GM19324 (cell line): ENCODE measurements around the gene RDX.
"Not testable (repeated sequence)": the region's sequence is repeated elsewhere in the genome, so short reads cannot be mapped to it uniquely, and the experiment has no call there.

Source experiments
- ATAC-seq: cut with Tn5 transposase; IDR thresholded peaks from one replicate; pipeline ENCODE4 v1.9.1; 2021; ENCODE audit warnings: mild to moderate bottlenecking, moderate library complexity; ENCODE audit not compliant: unreplicated experiment, low FRiP score

Gene RDX

DNA sequence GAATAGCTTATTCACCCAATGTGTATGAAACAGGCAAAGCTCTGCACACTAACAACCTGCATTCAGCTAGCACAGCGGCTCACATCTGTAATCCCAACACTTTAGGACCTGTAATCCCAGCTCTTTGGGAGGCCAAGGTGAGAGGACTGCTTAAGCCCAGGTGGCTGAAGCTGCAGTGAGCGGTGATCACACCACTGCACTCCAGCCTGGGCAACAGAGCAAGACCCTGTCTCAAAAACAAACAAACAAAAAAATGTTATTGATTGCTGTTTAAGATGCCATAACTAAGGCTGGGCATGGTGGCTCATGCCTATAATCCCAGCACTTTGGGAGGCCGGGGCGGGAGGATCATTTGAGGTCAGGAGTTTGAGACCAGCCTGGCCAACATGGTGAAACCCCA is 15.8 kb downstream of the RDX start:
- not testable (repeated sequence) for ATAC-seq

DNA sequence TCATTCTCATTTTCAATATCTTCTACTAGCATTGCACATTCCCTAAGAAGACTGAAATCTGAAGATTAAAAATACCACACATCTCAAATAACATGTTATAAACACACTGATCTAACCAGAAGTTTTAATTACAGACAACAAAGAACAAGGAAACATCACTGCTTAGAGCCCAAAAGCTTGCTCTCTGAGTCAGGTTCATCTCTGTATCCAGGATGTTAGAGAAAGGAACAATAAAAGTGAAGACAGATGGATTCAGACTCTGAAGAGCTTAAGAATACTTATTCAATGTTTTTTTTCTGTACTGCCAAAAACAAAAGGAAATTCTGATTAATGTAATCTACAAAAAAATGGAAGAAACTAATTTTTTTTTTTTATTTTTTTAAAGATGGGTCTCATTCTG is 16.5 kb downstream of the RDX start:
- no peak for ATAC-seq

DNA sequence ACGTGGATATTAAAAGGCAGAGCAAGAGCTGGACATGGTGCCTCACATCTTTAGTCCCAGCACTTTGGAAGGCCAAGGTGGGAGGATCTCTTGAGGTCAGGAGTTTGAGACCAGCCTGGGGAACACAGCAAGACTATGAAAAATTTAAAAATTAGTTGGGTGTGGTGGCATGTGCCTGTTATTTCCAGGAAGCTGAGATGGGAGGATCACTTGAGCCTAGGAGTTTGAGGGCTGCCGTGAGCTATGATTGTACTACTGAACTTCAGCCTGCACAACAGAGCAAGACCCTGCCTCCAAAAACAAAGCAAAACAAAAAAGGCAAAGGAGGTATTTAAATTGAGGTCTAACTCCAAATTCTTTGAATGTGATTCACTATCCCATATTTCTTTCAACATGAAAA is 23.5 kb downstream of the RDX start:
- ATAC-seq, result no peak

DNA sequence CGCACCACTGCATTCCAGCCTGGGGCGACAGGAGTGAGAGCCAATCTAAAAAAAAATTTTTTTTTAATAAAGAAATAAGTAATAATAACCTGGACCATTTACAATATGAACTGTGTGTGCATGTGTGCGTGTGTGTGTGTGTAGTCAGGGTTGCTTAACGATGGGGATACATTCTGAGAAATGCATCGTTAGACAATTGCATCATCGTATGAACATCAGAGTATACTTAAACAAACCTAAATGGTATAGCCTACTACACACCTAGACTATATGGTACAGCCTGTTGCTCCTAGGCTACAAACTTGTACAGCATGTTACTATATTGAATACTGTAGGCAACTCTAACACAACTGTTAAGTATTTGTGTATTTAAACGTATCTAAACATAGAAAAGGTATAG is 26.4 kb downstream of the RDX start:
- no peak for ATAC-seq

DNA sequence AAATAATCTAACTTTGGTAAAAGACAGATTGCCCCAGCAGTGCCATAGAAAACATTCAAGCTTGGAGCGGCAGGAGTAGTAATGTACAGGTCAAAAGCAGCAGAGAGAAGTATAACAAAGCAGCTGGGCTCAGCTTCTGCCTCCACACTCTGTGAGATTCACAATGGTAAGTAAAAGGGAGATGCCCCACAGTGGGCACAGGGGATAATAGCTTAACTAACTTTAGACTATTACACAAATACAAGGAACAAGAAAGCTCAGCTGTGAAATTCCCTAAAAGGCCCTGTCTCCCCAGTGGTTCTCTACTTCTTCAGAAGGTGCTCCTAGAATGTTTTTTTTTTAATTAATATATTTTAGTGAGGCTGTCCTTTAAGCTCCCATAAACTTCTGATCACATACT is 28.0 kb downstream of the RDX start:
- no peak for ATAC-seq

DNA sequence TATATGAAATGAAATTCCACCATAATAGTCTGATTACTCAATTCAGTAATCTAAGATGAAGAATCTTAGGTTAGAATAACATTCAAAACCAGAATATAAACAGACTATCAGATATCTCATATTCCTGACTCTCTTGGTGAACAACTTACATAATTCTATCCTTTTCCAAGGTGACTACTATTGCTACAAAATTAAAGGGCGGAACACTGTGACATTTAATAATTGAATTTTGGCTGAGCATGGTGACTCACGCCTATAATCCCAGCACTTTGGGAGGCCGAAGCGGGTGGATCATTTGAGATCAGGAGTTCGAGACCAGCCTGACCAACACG is 34.4 kb downstream of the RDX start:
- ATAC-seq, result no peak

DNA sequence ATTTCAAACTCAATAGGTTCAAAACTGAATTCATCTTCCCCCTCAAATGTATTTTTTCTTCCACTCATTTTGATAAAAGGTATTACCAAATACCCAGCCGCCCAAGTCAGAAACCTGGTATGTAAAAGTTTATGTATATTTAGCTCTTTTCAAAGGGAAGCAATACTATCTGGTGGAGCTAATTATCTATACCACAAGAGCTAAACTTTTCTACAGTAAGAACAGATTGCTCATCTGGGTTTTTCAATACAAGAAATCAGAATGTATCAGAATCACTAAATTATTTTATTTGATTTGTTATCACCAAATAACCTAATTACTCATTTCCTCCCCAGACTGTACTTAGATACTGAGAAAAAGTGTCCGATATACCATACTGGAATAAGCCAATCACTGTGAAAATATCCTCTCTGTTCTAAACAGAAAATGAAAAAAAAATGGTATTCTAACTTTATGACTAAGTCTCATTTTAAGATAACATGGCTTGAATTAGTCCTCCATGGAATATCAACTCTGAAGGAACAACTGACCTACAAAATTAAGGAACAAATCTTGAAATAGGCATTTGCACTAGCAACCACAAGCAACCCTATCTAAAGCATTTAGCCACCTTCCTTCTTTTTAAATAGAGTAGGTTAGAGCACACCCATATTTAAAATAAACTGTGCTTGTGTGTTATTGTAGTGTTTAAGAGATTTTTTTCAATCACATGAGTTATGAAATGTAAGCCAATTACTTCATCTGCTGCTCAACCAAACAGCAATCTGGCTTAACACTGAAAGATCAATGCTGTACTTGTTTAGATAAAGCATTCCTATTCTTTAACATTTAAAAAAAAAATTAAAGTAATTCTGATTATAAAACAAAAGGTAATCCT is 35.0 kb downstream of the RDX start:
- no peak for ATAC-seq

DNA sequence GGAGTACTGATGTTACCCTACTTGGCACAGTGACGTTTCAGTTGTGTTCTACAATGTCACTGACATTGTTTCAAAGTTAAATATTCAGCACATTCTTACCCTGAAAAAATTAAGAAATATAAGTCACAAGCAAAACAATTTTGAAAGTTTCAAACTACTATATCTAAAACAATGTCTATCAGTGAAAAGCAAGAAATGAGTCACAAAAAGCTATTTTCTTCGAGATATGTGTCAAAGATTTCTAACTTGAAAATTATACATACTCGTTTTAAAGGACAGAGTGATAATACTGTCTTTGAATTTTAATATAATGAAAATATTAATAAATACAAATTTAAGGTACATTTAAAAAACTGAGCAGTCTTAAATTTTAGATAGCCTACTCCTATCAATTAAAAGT is 42.9 kb downstream of the RDX start:
- no peak for ATAC-seq

DNA sequence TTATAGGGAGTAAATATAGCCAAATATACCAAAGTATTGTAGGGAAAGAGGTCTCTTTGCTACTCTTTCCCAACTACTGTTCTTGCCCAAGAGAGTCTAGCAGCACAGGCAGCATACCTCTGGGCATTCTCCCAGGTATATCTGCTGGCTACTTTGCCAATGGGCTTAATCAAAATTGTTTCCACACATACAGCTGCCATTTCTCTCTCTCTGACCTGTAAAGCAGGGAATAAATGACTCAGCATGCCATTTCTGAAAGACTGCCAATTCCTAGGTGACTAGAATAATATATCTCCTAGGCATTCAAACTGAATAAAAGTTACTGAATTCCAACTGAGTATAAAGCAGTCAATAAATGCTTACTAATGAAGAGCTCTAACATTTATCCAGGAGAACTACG is 44.6 kb downstream of the RDX start:
- ATAC-seq, result no peak

DNA sequence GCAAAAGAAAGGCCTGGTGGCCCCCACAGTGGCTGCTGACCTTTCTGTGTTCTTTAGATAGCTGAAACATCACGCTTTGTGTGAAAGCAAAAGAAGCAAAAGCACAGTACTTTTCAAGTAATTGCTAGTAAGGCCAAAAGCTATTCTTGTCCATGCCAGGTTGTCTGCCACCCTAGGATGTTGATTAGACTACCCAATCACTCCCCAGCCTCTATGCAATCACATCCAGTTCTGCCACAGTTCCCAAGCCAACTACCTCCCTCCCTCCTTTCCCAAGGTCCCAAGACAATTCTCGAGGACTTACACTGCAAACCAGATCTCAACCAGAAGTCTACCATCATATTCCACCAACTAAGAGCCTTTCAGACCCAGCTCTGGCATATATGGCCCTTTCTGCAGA is 46.2 kb downstream of the RDX start:
- ATAC-seq, result no peak

DNA sequence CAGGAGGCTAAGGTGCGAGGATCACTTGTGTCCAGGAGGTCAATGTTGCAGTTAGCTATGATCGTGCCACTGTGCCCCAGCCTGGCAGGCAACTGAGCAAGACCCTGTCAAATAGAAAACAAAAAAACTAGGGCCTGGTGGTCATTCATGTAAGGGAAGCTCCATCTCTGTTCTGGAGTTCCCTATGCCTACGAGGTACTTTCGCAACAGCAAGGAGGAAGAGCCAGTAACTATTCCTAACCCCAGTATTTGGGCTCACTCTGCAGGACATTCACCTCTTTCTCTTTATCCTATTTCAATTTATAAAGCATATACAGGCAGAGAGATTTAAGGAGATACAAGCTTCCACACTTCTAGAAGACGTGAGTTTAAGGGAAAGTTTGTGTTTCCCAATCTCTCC is 46.6 kb downstream of the RDX start:
- ATAC-seq, result no peak

DNA sequence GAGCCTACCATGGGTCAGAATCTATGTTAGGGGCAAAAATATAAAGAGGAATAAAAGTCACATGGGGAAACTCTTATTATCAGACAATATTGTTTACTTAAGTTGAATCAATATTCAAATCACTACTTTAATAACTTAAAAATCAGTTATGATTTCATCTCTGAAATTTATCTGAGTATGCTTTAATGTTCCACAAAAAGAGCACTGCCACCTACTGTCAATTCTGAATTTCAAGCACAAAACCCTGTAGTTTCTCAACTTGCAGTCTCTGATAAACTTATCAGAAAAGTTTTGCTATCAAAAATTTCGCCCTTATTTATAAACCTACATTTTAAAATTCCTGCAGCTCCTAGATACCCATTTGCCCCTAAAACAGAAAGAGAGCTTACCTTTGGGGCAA is 47.3 kb downstream of the RDX start:
- no peak for ATAC-seq

DNA sequence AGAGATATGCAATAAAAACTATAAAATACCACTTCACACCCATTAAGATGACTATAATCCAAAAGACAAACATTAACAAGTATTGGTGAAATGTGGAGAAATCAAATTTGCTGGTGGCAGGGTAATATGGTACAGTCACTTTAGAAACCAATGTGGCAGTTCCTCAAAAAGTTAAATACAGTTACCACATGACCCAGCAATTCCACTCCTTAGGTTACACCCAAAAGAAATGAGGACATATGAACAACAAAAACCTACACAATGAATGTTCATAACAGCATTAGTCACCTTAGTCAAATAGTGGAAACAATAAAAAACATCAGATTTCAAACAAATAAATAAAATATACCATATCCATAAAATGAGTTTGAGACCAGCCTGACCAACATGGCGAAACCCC is 52.6 kb downstream of the RDX start:
- ATAC-seq, result no peak

DNA sequence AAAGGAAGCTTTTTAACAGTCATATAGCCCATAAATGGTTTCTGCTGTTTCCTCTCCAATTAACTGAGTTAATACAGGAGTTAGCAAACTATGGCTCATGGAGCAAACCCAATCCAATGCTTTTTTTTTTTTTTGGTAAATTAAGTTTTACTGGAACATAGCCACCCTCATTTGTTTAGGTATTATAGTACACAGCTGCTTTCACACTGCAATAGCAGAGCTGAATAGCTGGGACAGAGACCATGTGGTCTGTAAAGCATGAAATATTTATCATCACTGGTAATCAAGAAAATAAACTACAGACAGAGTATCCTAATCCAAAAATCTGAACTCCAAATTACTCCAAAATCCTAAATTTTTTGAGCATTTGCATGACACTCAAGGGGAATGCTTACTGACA is 53.7 kb downstream of the RDX start:
- ATAC-seq, result no peak

DNA sequence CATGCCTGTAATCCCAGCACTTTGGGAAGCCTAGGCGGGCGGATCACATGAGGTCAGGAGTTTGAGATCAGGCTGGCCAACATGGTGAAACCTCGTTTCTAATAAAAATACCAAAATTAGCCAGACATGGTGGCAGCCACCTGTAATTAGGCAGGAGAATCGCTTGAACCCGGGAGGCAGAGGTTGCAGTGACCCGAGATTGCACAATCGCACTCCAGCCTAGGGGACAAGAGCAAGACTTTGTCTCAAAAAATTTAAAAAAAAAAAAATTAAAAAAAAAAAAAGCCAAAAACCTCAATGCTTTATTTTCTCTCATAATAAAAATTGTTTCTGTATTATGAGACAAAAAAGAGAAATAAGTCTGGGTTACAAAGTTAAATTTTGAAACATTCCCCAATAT is 54.2 kb downstream of the RDX start:
- no peak for ATAC-seq

DNA sequence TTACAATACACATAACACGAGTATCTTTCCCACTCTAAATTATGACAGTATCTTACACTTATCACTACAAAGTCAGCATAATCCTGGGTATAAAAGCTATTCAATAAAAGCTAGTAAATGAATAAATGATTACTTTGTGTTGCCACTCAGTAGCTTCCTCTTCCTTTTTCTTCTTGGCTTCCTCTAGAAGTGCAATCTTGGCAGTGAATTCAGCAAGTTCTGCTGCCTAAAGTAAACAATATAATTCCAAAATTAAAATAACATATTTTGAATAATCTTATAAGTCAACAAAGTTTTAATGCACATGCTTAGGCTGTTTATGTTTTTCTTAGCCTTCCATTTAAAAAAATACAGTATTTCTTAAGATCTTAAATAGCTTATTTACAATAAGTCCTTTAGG is 60.4 kb downstream of the RDX start:
- ATAC-seq, result no peak

DNA sequence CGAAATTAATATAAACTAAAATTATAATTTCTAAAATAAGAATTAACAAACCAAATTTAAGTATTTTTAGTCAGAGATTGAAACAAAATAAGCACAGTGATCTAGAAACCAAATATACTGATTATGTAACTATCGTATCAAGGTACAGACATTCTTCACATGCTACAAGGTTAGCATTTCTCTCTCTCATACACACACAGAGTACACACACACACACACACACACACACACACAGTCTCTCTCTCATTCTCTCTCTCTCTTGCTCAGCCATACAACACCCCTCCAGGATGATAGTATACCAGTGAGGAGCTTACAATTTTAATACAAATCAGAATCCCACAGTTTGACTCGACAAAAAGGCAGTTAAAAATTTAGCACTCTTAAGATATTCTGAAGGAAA is 66.0 kb downstream of the RDX start:
- no peak for ATAC-seq

DNA sequence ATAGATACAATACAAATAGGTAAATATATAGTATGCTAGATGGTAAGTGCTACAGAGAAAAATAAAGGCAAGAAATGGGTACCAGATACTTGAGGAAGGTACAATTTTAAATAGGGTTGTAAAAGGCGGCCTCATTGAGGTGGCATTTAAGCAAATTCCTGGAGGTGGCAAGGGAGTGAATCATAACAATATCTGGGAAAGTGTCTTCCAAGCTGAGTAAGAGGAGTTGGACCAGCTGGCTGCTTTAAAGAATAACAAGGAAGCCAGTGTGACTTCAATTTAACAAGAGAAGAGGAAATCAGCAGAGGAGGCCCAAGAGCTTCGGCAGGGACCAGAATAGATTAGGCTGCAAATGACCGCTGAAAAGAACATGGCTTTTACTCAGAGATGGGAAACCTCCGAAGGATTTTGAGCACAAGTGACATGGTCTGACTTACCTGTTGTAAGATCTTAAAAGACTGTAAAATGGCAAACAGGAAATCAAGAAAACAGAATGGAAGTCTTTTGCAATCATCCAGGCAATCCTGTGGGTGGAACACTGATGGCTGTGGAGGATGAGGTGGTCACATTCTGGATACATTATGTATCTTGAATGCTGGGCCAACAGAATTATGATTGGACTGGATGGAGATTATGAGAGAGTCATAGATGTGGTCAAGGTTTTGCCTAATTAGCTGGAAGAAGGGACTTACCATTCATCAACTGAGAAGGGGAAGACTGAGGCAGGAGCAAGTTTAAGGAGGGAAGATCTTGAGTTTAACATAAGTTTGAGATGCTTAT is 77.2 kb downstream of the RDX start:
- ATAC-seq, result no peak

DNA sequence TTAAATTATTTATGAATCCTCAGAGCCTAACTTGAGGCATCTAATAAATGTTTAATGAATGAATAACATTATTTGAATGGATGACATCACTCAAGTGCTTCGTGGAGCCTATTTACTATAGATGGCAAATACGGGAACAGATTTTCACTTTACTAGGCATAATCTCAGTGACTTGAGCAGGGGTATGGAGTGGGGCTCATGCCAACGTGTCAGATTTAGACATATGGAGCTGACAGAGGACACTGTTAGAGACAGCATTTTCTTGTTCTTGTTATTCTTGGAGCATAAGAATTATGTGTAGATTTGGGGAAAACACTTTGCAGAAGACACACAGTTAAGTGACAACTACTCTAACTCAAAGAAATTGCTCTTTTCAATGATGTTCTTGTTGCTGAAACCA is 78.5 kb downstream of the RDX start:
- ATAC-seq, result no peak

DNA sequence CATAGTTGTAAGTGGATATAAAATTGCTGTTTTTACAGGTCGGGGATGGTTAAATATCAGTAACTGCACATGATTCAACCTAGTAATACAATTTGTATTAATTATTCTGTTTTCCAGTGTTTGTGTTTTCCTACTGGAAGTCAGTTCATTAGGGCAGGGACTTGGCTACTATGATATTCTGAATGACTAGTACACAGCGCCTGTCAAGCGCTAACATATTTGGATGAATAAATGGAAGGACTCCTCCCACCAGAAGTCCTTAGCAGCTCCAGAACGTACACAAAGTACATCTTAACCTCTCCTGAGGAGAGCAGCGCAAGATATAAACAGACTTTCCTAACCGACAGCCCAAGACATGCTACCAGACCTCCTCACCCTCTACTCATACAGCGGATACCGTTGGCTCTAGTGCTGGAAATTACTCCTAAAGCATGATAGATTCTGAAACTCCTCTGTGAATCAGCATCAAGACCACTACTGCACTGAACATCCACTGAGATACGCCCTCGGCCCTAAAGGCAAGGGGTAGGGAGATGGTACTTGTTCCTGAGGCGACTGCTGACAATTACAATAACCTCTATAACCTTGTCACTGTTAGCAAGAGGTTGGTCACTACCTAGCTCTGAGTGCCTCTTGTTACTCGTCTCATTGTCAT is 79.1 kb downstream of the RDX start:
- no peak for ATAC-seq

DNA sequence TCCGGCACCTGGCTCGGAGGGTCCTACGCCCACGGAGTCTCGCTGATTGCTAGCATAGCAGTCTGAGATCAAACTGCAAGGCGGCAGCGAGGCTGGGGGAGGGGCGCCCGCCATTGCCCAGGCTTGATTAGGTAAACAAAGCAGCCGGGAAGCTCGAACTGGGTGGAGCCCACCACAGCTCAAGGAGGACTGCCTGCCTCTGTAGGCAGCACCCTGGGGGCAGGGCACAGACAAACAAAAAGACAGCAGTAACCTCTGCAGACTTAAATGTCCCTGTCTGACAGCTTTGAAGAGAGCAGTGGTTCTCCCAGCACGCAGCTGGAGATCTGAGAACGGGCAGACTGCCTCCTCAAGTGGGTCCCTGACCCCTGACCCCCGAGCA is 87.1 kb downstream of the RDX start:
- not testable (repeated sequence) for ATAC-seq
